Astrocyte (in vitro differentiated cells and primary cell): Measurements from ENCODE around the gene PRR5L.

Experiments used
- CTCF ChIP-seq: IDR thresholded peaks from 2 replicates; pipeline ENCODE4 v1.5.1; 2011; ENCODE audit warnings: low read depth, mild to moderate bottlenecking, inconsistent platforms, low read length, moderate library complexity; ENCODE audit not compliant: insufficient read depth
- EZH2 ChIP-seq: IDR thresholded peaks from 2 replicates; pipeline ENCODE4 v1.6.1; 2012; ENCODE audit warnings: mild to moderate bottlenecking, low read length, inconsistent platforms; ENCODE audit not compliant: insufficient read depth

- TF ChIP-seq CTCF, result no peak
- no peak for TF ChIP-seq EZH2
Measured at GRCh38 chr11:36386411-36386810, 90.3 kb downstream of the PRR5L start.
